H1 (cell line): Measurements from ENCODE around the gene FRK. TPM values are rescaled to one million over a fixed set of nuclear protein-coding genes. Genes with fewer than 3 reads are reported as not detected.

Source experiments
- CTCF ChIA-PET: fragments of 300-600 bp; sonication (Branson Sonifier 250); formaldehyde crosslinking; loops from one replicate; lab custom pipeline; 2021; ENCODE audit not compliant: partially characterized antibody; lab: Charles Lee
- POLR2A ChIA-PET: fragments of 300-600 bp; sonication (Branson Sonifier 250); formaldehyde crosslinking; loops from one replicate; lab custom pipeline; 2021; ENCODE audit warnings: inconsistent platforms; ENCODE audit not compliant: partially characterized antibody; lab: Charles Lee
- DNase-seq, 2 experiments: peaks; one replicate each; pipeline versions ENCODE4 v3.0.0 to v3.0.0-alpha.2; 2010 to 2022; ENCODE audit warnings: low spot score in 2 of 2, low read depth in 1 of 2, mixed read lengths in 1 of 2
- FAIRE-seq: peaks from 2 replicates; lab custom pipeline; 2011; peaks lifted over from hg19 to GRCh38; lab: Jason Lieb, UNC
- H2AFZ ChIP-seq: 2 replicates; pipeline ENCODE4 v1.8.1; 2012; ENCODE audit warnings: low read length, inconsistent platforms
- H2AK5ac ChIP-seq: 2 replicates; pipeline ENCODE4 v1.6.1; 2013; ENCODE audit warnings: low read depth, low read length
- H2BK120ac ChIP-seq: replicated peaks from 2 replicates; pipeline ENCODE3; 2013; ENCODE audit warnings: low read depth, low read length, inconsistent platforms
- H2BK12ac ChIP-seq: 2 replicates; pipeline ENCODE4 v1.6.1; 2013; ENCODE audit warnings: low read depth, low read length
- H2BK15ac ChIP-seq: 2 replicates; pipeline ENCODE4 v1.6.1; 2013; ENCODE audit warnings: low read length
- H2BK20ac ChIP-seq: 2 replicates; pipeline ENCODE4 v1.6.1; 2013; ENCODE audit warnings: low read length
- H2BK5ac ChIP-seq: 2 replicates; pipeline ENCODE4 v1.6.1; 2013; ENCODE audit warnings: low read depth, low read length
- H3K14ac ChIP-seq: 2 replicates; pipeline ENCODE4 v1.6.1; 2013; ENCODE audit warnings: inconsistent platforms; ENCODE audit not compliant: insufficient read length
- H3K18ac ChIP-seq: 2 replicates; pipeline ENCODE4 v1.6.1; 2013; ENCODE audit warnings: low read length; ENCODE audit errors: extremely low read depth
- H3K23ac ChIP-seq: 2 replicates; pipeline ENCODE4 v1.6.1; 2013; ENCODE audit warnings: inconsistent platforms; ENCODE audit not compliant: insufficient read length
- H3K23me2 ChIP-seq: 2 replicates; pipeline ENCODE4 v1.6.1; 2013; ENCODE audit warnings: low read depth, low read length
- H3K27ac ChIP-seq: 2 replicates; pipeline ENCODE4 v1.6.1; 2011; ENCODE audit warnings: low read depth, low read length, inconsistent platforms
- H3K27me3 ChIP-seq, 4 experiments: replicated peaks in 1 of 4; 1 replicate in 1 of 4; 2 replicates in 3 of 4; pipeline versions ENCODE4 v1.6.1 to v1.8.1; 2011 to 2013; ENCODE audit warnings: low read length in 3 of 4, mild to moderate bottlenecking in 3 of 4, inconsistent platforms in 2 of 4, mixed read lengths in 2 of 4, moderate library complexity in 1 of 4; ENCODE audit not compliant: control insufficient read depth in 3 of 4, insufficient read depth in 3 of 4; ENCODE audit errors: extremely low read depth in 1 of 4
- H3K36me3 ChIP-seq, 4 experiments: 2 replicates each; pipeline versions ENCODE4 v1.6.1 to v1.8.1; 2011 to 2013; ENCODE audit warnings: mild to moderate bottlenecking in 4 of 4, low read length in 3 of 4, moderate library complexity in 2 of 4, control low read depth in 1 of 4, inconsistent platforms in 1 of 4; ENCODE audit not compliant: insufficient read depth in 4 of 4, control insufficient read depth in 2 of 4
- H3K4ac ChIP-seq: replicated peaks from 2 replicates; pipeline ENCODE3; 2013; ENCODE audit warnings: low read length, low read depth, mixed read lengths, inconsistent platforms; ENCODE audit not compliant: insufficient read length
- H3K4me1 ChIP-seq, 4 experiments: replicated peaks in 1 of 4; 1 replicate in 1 of 4; 2 replicates in 3 of 4; pipeline versions ENCODE4 v1.6.1 to v1.8.1; 2011 to 2013; ENCODE audit warnings: low read length in 3 of 4, inconsistent platforms in 2 of 4, mixed read lengths in 1 of 4; ENCODE audit not compliant: insufficient read depth in 4 of 4, control insufficient read depth in 3 of 4
- H3K4me2 ChIP-seq, 2 experiments: 2 replicates each; pipeline versions ENCODE4 v1.6.1 to v1.8.1; 2011 to 2013; ENCODE audit warnings: low read depth in 2 of 2, low read length in 2 of 2, control low read depth in 1 of 2, inconsistent platforms in 1 of 2, mild to moderate bottlenecking in 1 of 2; ENCODE audit not compliant: insufficient read depth in 1 of 2
- H3K4me3 ChIP-seq, 4 experiments: fragments of 200-600, 300-600 bp in 1 of 4; sonication (generic), shearing (Covaris generic), sonication (Bioruptor Twin) in 1 of 4; 2 replicates each; pipeline versions ENCODE4 v1.5.1 to v1.8.1; 2011 to 2016; ENCODE audit warnings: low read length in 4 of 4, low read depth in 3 of 4, control low read depth in 2 of 4, inconsistent platforms in 2 of 4, mild to moderate bottlenecking in 2 of 4, mixed read lengths in 1 of 4, moderate library complexity in 1 of 4; ENCODE audit not compliant: insufficient read depth in 2 of 4; ENCODE audit errors: extremely low read depth in 1 of 4
- H3K56ac ChIP-seq: replicated peaks from 2 replicates; pipeline ENCODE3; 2013; ENCODE audit warnings: low read depth, mild to moderate bottlenecking, mixed read lengths, low read length, inconsistent platforms; ENCODE audit not compliant: insufficient read length
- H3K79me1 ChIP-seq: 2 replicates; pipeline ENCODE4 v1.6.1; 2013; ENCODE audit warnings: low read depth, low read length, control low read depth
- H3K79me2 ChIP-seq, 2 experiments: 2 replicates each; pipeline versions ENCODE4 v1.6.1 to v1.8.1; 2012 to 2013; ENCODE audit warnings: low read length in 2 of 2, mild to moderate bottlenecking in 2 of 2, inconsistent platforms in 1 of 2; ENCODE audit not compliant: insufficient read depth in 2 of 2, control insufficient read depth in 1 of 2
- H3K9ac ChIP-seq, 4 experiments: replicated peaks in 1 of 4; 1 replicate in 1 of 4; 2 replicates in 3 of 4; pipeline versions ENCODE4 v1.6.1 to v1.8.1; 2011 to 2013; ENCODE audit warnings: low read depth in 3 of 4, low read length in 3 of 4, control low read depth in 2 of 4, mild to moderate bottlenecking in 2 of 4, moderate library complexity in 2 of 4, inconsistent platforms in 1 of 4; ENCODE audit errors: extremely low read depth in 1 of 4
- H3K9me3 ChIP-seq, 2 experiments: 2 replicates each; pipeline versions ENCODE4 v1.6.1 to v1.8.1; 2012 to 2013; ENCODE audit warnings: mild to moderate bottlenecking in 2 of 2, moderate library complexity in 2 of 2, control low read depth in 1 of 2, inconsistent platforms in 1 of 2, low read depth in 1 of 2, low read length in 1 of 2, mixed read lengths in 1 of 2; ENCODE audit not compliant: insufficient read depth in 2 of 2
- H4K20me1 ChIP-seq, 2 experiments: replicated peaks in 1 of 2; 2 replicates each; pipeline versions ENCODE3 to v1.8.1; 2011 to 2013; ENCODE audit warnings: inconsistent platforms in 2 of 2, low read length in 2 of 2, mild to moderate bottlenecking in 1 of 2; ENCODE audit not compliant: insufficient read depth in 2 of 2, control insufficient read depth in 1 of 2
- H4K5ac ChIP-seq: 2 replicates; pipeline ENCODE4 v1.6.1; 2013; ENCODE audit warnings: low read length, low read depth, mixed read lengths, inconsistent platforms; ENCODE audit not compliant: insufficient read length
- H4K8ac ChIP-seq: 2 replicates; pipeline ENCODE4 v1.8.0; 2013; ENCODE audit warnings: mild to moderate bottlenecking, moderate library complexity, low read length, inconsistent platforms; ENCODE audit not compliant: insufficient read depth; ENCODE audit errors: extremely low read depth
- H4K91ac ChIP-seq: replicated peaks from 2 replicates; pipeline ENCODE3; 2013; ENCODE audit warnings: low read length, mixed read lengths, inconsistent platforms; ENCODE audit not compliant: insufficient read length
- BRCA1 ChIP-seq: IDR thresholded peaks from 2 replicates; pipeline ENCODE4 v1.6.1; 2012; ENCODE audit warnings: low read depth, low read length, improper control_type of control experiment
- POU5F1 ChIP-seq: IDR thresholded peaks from 2 replicates; pipeline ENCODE4 v1.6.1; 2011; ENCODE audit warnings: low read depth, mild to moderate bottlenecking, low read length, moderate library complexity
- RAD21 ChIP-seq, 2 experiments: IDR thresholded peaks in 1 of 2; conservative IDR thresholded peaks in 1 of 2; 2 replicates each; pipeline ENCODE4 v1.6.1; 2011; ENCODE audit warnings: low read depth in 2 of 2, low read length in 2 of 2, improper control_type of control experiment in 1 of 2, inconsistent platforms in 1 of 2, mild to moderate bottlenecking in 1 of 2, moderate library complexity in 1 of 2
- RXRA ChIP-seq: IDR thresholded peaks from 2 replicates; pipeline ENCODE4 v1.6.1; 2011; ENCODE audit warnings: low read depth, mild to moderate bottlenecking, low read length, moderate library complexity; ENCODE audit not compliant: insufficient read depth
- TEAD4 ChIP-seq: IDR thresholded peaks from 2 replicates; pipeline ENCODE4 v1.6.1; 2012; ENCODE audit warnings: low read depth, low read length, inconsistent platforms, mixed read lengths
- WGBS, 2 experiments: shearing (Covaris generic) in 1 of 2; methylation state at CpG; one replicate each; pipeline versions ENCODE4 v1.1.6 to v1.1.7; 2013 to 2015; ENCODE audit warnings: low lambda C conversion rate in 2 of 2, mixed read lengths in 2 of 2, inconsistent platforms in 1 of 2, low coverage in 1 of 2, missing lambda C conversion rate in 1 of 2; ENCODE audit not compliant: insufficient replicate concordance in 2 of 2, insufficient coverage in 1 of 2, insufficient read length in 1 of 2; ENCODE audit errors: extremely low coverage in 1 of 2, missing lambda C conversion rate in 1 of 2; 5-methylcytosine and 5-hydroxymethylcytosine counted together
- polyA plus RNA-seq, 7 experiments: library from polyadenylated mRNA; depleted of rRNA in 3 of 7; stranded (reverse) in 5 of 7; unstranded in 2 of 7; fragments of >200 nt in 5 of 7; fragments of 200-250 nt in 2 of 7; gene quantifications; 1 replicate in 5 of 7; 2 replicates in 1 of 7; 4 replicates in 1 of 7; pipeline versions ENCODE4 v1.2.1 to v1.2.3, GENCODE V29; 2011 to 2013; ENCODE audit warnings: missing spikeins in 2 of 7, mixed read lengths in 2 of 7
- total RNA-seq: library from RNA; stranded (reverse); fragmentation: NEBNext Ultra II Directional; extraction: Animal tissue kit (Norgen Biotek cat#: 25700); gene quantifications from 2 replicates; pipeline ENCODE4 v1.2.1, GENCODE V29; 2021

The FRK gene
- total and polyA plus RNA-seq, 2 of the 8 experiments (the other 6 are each of a cell fraction or from before 2014, with no cell fraction given), result 0.11 to 0.24 TPM

DNA sequence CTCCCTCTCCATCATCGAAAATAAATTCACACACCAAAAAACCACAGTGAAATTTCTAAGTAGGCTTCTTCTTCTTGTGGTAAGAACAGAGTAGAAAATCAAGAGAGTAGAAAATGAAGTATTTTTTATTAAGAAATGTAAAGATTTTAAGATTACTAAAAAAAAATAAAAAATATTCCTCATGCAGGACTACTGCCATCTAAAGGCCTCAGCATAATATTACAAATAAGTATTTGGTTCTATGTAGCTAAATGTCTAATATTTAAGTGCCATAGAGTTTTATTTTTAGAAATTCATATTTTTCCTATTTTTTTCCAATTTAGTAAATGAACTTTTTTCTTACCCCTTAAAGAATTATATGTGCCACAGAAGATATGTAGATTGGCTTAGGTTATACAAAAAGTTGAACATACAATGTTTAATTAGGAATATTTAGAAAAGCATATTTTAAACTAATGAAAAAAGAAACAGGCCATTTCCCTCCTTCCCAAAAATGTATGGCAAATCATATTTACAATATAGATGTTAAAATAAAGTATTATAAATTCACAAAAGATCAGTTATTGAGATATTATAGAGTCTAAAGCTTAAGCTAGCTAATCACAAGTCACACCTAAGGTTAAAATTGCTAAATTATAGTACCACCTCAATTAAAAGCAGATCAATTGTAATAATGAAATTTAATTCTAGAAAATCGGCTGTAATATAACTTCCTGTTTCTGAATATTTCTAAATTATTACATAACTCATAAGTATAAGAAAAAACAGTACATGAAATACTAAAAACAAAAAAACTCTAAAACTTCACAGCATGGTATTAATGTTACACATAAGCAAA, 36.5 kb upstream of the FRK start:
- TF ChIP-seq RAD21 (IDR thresholded peaks at IDR 0.05 in 1 of 2, conservative IDR thresholded peaks at IDR 0.05 in 1 of 2; ENCODE audit: low read depth in 2 of 2, low read length in 2 of 2) (peak in 1 of 2 experiments; percentile 27; a peak in 1 of 4 replicates), BRCA1 (no peak), POU5F1 (no peak), RXRA (no peak), TEAD4 (no peak)
- H3K23me2 ChIP-seq, result peaks cover 5% of the 10 kb centered on the region
- peaks cover 0 to 11% (median 3%) of the 10 kb centered on the region in 4 experiments; a peak in 4 of 7 replicates for H3K4me1 ChIP-seq
- no peaks in the 10 kb centered on the region; the same call in 1 of the 2 replicates for H3K79me1 ChIP-seq
- no peak overlapping the region for H3K9ac ChIP-seq
- H3K9me3 ChIP-seq, result peaks cover 13 to 16% of the 10 kb centered on the region in 2 experiments; a peak in 3 of 4 replicates
- H4K8ac ChIP-seq, result no peak overlapping the region
- H2BK5ac ChIP-seq, result no peak overlapping the region
- H3K56ac ChIP-seq, result no peak overlapping the region
- no peak overlapping the region for H2AK5ac ChIP-seq
- H3K27ac ChIP-seq, result no peak overlapping the region
- no peak overlapping the region for H3K18ac ChIP-seq
- no peak overlapping the region for H2AFZ ChIP-seq
- 66% methylated on average over 2 of the region's 2 CpGs; no CpG with 5 or more reads in 1 of the 2 experiments for WGBS, 2 experiments
- H4K20me1 ChIP-seq, result no peaks in the 10 kb centered on the region
- no peak overlapping the region for H2BK12ac ChIP-seq
- no peak overlapping the region for H3K23ac ChIP-seq
- H3K4me3 ChIP-seq, result no peak overlapping the region
- peaks cover 0 to 4% (median 0%) of the 10 kb centered on the region in 4 experiments; a peak in 2 of 8 replicates for H3K36me3 ChIP-seq
- no peaks in the 10 kb centered on the region for H3K27me3 ChIP-seq
- no peak overlapping the region for H3K4ac ChIP-seq
- no peak overlapping the region for H4K5ac ChIP-seq
- H3K14ac ChIP-seq, result no peak overlapping the region
- no peak overlapping the region for H2BK15ac ChIP-seq
- H3K4me2 ChIP-seq, result no peak overlapping the region
- CTCF ChIA-PET, result interaction anchor here (0.7 to 2.6 kb wide), 19 partner anchors 9 to 388 kb away, joined by 3 to 19 read pairs (median 4); partner anchors contain the start of gene FRK
- H4K91ac ChIP-seq, result no peak overlapping the region
- H2BK20ac ChIP-seq, result no peak overlapping the region
- FAIRE-seq (no peak), DNase-seq (no peak)
- no peak overlapping the region for H2BK120ac ChIP-seq
- POLR2A ChIA-PET, result no interaction called here
- H3K79me2 ChIP-seq, result peaks cover 0 to 10% of the 10 kb centered on the region in 2 experiments; a peak in 2 of 4 replicates
